Cardiac fibroblast (primary cell): ENCODE data around the gene IGF2BP1.

Experiments used
- DNase-seq, 2 donors: peaks; one replicate each; pipeline versions ENCODE4 v3.0.0 to v3.0.0-alpha.2; 2010; ENCODE audit warnings: low read depth in 2 of 2
- H3K4me3 ChIP-seq, 2 donors: replicated peaks in 1 of 2; 1 replicate in 1 of 2; 2 replicates in 1 of 2; pipeline ENCODE4 v1.5.1; 2011; ENCODE audit warnings: low read depth in 2 of 2, low read length in 2 of 2, mild to moderate bottlenecking in 2 of 2, moderate library complexity in 1 of 2
- CTCF ChIP-seq: IDR thresholded peaks from one replicate; pipeline ENCODE4 v1.5.1; 2011; ENCODE audit warnings: low read depth, mild to moderate bottlenecking, low read length, inconsistent platforms

Gene IGF2BP1

GRCh38 chr17:48970224-48970623 lies 27.0 kb upstream of the IGF2BP1 start:
- TF ChIP-seq CTCF = no peak
- DNase-seq = peak; percentile 21 to 69
- no peak overlapping the region for H3K4me3 ChIP-seq

GRCh38 chr17:48970865-48971687 lies 26.1 kb upstream of the IGF2BP1 start:
- TF ChIP-seq CTCF = no peak
- no peak for DNase-seq

DNA sequence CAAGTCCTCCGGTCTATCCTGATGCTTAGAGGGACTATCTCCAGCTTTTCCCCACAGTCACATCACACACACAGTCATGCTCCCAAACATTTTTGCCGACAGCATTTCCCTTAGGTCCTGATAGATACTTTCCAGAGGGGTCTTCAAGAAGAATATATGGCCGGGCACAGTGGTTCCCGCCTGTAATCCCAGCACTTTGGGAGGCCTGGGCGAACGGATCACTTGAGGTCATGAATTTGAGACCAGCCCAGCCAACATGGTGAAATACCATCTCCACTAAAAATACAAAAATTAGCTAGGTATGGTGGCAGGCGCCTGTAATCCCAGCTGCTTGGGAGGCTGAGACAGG lies 24.5 kb upstream of the IGF2BP1 start:
- H3K4me3 ChIP-seq = no peak overlapping the region

More at GRCh38 chr17:48970865-48971687, 26.1 kb upstream of the IGF2BP1 start:
- no peak overlapping the region for H3K4me3 ChIP-seq

GRCh38 chr17:48973806-48974205 lies 23.4 kb upstream of the IGF2BP1 start:
- no peak for TF ChIP-seq CTCF
- no peak overlapping the region for H3K4me3 ChIP-seq

More for the DNA sequence above, 24.5 kb upstream of the IGF2BP1 start:
- TF ChIP-seq CTCF = no peak
- DNase-seq = no peak

GRCh38 chr17:48981927-48982539 lies 15.2 kb upstream of the IGF2BP1 start:
- DNase-seq = no peak
- TF ChIP-seq CTCF = no peak
- H3K4me3 ChIP-seq = no peak overlapping the region

More at GRCh38 chr17:48973806-48974205, 23.4 kb upstream of the IGF2BP1 start:
- no peak for DNase-seq

DNA sequence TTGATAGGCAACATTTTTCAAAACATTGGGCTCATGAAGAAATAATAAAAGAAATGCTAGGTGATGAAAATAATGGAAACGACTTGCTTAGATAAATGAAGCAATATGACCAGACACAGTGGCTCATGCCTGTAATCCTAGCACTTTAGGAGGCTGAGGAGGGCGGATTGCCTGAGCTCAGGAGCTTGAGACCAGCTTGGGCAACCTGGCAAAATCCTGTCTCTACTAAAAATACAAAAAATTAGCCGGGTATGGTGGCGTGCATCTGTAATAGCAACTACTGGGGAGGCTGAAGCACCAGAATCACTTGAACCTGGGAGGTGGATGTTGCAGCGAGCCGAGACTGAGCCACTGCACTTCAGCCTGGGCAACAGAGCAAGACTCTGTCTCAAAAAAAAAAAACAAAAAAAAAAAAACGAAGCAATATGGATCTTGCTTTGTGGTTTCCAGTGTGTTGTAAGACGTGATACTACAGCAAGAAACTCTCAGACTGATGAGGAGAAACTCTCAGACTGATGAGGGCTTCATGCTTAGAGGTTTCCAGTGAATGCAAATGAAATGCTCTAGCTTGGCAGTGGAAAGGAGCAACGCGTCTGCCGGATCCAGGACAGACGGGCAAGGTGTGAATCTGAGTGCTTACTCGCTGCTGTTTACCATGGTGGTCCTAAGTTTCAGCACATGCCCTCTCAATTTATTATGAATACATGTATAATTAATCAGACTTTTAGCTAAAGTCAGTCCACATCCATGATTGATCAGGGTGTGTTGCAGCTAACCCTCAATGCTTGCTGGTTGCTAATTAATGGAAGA lies 11.5 kb upstream of the IGF2BP1 start:
- DNase-seq = no peak
- no peak overlapping the region for H3K4me3 ChIP-seq
- TF ChIP-seq CTCF = no peak
